ENCODE results near the gene GLI2.

Gene GLI2

DNA sequence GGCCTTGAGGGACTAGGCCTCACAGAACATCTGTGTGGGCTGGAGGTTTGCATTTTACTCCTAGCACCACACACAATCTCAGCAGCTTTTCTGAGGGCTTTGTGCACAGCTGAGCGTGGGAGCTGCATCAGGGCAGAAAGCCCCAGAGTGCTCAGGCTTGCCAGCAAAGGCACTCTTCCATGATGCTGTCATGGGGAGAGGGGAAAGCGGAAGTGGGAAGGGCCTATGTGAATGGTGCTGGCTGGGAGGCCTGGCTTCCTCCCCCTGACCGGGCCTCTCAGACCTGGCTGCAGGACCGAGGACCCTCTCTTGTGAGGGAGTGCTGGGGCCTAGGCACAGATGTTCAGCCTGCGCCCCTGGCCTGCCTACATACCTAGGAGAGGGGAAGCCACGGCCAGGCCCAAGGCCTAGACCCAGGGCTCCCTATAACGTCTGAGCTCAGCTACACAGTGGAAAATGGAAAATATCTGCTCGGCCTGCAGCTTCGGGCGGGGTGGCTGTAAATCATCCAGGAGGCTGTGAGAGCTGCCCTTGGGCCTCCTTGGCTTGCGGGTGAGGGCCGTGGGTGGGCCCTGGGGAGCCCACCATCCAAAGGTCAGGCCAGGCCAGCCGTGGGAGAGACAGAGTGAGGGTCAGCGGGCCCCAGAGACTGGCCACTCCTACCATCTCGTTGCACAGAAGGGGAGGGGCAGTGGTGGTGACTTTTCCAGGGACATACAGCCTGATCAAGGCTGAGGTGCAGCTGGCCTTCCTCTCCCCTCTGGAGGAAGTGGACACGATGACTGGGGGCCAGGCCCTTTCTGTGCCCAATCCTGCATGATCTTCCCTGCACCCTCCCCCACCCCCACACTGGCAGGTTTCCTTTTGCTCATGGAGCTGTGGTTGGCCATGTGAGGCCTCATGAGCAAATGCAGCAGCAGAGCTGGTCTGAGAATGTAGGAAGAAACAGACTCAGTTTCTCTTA, 22.8 kb downstream of the GLI2 start:
- no peak for DNase-seq (ENCODE audit: low read depth in 2 of 2)

DNA sequence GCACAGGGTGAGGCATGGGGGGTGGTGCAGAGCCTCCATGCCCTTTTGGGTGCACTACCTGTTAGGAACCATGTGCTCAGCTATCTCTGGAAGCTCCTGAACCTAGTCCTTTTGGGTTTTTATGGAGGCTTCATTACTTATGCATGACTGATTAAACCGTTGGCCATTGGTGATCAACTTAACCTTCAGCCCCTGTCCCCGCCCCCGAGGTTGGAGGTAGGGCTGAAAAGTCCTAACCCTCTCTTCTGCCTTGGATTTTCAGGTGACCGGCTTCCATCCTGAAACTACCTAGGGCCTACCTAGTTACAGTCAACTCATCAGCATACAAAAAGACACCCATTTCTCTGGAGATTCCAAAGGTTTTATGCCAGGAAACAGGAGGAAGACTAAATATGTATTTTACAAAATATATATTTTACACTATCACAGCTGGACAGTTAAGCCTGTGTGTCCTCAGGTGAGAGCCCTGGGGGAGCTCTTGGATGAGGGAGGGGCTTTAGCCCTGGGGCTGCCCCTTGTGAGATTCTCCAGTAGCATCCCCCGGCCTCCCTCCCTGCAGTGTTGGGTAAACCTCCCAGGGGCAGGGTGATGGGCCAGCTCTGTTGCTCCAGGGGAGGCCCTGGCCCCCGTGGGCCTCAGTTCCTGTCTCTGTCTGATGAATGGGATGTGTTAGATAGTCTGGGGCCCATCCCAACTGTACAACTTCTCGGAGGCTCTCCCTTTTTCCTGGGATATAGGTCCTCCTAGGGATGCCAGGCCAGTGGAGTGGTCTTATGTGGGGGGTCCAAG, 24.1 kb downstream of the GLI2 start:
- no peak for DNase-seq (ENCODE audit: low read depth in 2 of 2)

DNA sequence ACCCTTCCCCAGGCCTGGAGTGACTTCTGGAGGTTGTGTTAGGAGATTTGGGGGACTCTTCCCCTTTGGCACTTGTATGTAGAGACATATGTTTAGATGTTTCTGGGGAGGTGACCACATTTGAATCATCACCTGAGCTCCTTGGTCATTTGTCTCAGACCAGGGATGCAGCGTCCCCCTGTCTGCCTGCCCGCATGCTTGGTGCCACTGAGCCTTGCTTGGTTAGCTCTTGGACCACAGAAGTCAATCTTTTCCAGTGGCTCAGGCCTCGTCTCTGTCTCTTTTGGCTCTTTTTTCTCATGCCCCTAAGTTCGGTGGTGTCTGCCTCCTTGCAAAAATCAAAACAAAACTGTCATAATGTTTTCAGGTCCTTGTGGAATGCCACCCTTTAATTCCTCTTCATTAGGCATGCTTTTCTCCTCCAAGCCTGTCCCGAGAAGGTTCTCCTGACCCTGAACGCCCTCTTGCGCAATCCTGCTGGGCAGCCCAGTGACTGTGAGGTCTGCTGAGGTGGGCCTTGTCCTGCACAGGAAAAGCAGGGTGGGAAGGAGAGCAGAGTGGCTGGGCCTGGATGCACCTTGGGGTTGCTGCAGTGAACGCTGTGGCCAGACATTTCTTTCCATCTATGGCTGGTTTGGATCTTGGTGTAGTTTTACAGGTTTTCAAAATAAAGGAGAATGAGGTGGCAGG, 24.9 kb downstream of the GLI2 start:
- DNase-seq (ENCODE audit: low read depth in 2 of 2): no peak

DNA sequence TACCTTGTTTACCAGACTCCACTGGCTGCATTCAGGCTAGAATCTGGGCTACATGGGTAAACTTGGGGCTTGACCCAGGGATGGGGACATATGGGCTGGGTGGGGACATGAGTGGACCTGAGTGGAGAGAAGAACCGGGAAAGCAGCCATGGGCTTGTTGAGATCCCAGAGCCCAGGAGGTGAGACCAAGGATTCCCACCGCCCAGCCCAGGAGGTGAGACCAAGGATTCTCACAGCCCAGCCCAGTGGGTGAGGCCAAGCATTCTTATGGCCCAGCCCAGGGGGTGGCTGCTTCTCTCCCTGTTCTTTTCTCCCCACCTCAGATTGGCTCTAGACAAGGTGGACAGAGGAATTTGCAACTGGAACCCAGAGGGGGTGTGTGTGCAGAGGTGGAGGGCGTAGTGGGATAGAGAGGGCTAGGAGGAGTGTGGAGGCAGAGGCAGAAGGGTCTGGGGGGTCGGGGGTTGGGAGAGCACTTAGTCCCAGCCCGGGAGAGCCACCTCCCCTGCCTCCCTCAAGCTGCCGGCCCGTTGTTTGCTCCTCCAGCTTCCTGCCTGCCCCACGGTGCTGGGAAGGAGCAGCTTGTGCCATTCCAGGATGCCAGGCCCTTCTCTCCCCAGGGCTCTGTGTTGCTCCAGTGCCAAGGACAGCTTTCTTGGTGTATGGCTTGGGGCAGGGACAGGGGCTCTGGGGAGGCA, 25.6 kb downstream of the GLI2 start:
- no peak for DNase-seq (ENCODE audit: low read depth in 2 of 2)

DNA sequence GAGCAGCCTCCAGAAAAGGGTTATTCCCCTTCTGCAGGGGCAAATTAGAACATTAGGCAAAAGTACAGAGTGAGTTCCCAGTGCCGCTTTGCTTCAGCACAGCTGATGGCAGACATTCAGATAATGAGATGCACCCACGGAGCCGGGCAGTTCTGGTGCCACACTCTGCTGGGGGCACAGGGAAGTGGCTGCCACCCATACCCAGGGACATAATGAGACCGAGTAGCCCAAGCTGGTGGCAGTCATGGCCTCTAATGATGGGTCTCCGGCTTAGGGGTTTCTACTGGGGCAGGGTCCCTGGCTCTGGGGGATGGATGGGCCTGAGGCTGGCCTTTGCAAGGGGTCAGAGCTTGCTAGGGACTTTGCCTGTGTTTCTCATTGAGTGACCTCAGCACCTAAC, 26.2 kb downstream of the GLI2 start:
- DNase-seq (ENCODE audit: low read depth in 2 of 2): no peak

DNA sequence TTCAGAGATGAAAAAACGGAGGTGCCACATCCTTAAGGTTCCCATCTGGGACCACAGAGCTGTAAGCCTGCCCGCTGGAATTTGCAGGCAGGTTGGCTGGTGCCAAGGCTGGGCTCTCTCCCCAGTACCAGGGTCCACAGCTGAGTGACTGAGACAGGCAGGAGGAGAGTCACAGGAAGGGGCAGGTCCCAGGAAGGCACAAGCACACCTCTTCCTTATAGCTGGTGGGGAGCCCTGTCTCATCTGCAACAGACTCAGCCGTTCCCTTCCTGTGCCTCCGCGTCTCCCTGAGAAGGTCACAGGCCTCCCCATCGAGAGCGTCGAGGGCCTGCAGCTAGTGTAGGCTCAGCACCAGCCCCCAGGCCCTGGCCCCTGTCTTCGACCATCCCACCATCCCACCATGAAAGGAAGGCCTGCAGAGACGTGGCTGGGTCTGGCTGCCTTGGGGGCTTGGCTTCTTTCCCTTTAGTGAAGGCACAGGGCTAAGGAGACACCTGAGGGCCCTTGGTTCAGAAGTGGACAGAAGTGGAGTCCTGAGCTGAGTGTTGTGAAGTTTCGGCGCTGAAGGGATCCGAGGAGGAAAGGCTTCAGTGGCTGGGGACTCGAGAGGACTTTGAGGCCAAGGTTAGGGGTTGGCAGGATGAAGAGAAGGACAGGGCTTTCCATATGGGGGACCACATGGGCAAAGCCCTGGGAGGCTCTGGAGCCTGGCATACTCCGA, 26.8 kb downstream of the GLI2 start:
- no peak for DNase-seq (ENCODE audit: low read depth in 2 of 2)

DNA sequence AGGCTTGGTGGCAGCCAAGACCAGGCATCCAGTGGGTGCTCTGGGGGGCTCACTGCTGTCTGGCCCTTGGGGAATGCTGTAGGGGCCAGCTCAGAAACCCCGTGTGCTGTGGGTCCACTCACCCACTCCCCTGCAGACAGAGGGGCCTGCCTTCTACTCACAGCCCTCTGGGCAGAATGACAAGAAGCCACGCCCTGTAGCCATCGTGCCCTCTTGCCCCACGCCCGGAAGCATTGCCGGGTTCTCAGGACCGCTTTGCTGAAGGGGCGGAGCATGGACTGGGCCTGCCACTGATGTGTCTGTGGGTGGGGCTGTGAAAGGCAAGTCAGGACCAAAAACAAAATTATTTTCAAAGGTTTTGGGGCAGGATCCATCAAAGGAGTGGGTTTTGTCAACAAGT, 27.8 kb downstream of the GLI2 start:
- DNase-seq (ENCODE audit: low read depth in 2 of 2): no peak

DNA sequence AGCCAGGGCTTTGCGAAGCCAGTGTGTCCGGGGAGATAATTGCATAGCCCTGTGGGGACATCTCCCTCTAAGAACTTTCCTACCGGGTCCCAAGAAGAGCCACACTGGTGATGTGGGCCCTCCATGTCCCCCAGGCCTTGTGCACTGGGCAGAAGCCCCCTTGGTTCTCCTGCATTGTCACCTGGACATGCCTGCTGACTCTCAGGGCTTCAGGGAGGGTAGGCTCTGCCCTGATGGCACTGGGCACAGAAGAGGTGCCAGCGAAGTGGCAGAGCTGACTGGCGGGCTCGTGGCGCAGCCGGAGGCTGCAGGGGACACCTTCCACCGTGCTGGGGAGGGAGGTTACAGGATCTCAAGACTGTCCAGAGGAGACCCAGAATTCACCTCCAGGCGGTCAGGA, 28.3 kb downstream of the GLI2 start:
- DNase-seq (ENCODE audit: low read depth in 2 of 2): no peak

DNA sequence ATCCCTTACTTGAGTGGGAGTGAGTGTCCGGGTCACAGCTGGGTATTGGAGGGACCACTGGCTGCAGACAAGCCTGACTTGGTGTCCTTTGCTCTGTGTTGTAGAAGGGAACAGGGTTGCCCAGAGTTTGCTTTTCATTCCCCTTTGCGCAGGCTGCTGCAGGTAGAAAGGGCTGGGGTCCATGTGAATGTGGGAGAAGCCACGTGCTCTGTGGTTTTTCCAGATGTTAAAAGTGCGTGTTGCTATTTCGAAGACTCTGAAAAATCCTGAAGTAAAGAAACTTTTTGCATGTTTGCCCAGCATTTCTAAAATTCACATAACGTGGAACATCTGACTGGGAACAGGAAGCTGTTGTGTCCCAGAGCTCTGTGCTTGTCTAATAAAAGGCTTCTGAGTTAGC, 28.8 kb downstream of the GLI2 start:
- DNase-seq (ENCODE audit: low read depth in 2 of 2): no peak

DNA sequence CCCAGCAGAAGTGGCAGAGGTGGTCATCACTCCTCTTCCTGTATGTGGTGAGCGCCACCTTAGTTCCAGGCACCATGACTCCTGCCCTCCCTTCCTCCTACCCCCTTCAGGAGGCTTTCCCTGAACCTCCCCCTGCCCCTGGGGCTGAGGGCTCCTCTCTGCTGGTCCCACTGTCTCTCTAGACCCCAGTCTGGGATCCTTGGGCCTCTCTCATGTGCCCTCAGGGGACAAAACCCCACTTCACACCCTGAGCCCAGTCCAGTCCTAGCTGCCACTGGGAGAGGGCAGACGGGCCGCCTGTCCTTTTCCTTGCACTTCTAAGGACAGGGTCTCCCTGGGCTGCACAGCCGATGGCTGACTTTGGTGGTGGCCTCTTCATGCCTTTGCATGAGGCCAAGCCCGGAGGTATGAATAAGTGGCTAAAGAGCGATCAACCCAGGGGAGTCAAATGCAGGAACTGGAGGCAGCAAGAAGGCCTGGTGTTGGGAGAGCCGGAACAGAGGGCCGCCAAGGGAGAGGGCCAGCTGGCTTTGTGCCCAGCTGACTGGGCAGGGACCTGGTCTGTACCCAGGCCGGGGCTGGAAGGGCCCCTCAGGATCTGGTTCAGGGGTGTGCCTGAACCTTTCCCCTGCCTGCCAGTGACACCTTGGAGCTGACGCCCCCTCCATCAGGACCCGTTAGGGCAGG, 29.5 kb downstream of the GLI2 start:
- no peak for DNase-seq (ENCODE audit: low read depth in 2 of 2)

DNA sequence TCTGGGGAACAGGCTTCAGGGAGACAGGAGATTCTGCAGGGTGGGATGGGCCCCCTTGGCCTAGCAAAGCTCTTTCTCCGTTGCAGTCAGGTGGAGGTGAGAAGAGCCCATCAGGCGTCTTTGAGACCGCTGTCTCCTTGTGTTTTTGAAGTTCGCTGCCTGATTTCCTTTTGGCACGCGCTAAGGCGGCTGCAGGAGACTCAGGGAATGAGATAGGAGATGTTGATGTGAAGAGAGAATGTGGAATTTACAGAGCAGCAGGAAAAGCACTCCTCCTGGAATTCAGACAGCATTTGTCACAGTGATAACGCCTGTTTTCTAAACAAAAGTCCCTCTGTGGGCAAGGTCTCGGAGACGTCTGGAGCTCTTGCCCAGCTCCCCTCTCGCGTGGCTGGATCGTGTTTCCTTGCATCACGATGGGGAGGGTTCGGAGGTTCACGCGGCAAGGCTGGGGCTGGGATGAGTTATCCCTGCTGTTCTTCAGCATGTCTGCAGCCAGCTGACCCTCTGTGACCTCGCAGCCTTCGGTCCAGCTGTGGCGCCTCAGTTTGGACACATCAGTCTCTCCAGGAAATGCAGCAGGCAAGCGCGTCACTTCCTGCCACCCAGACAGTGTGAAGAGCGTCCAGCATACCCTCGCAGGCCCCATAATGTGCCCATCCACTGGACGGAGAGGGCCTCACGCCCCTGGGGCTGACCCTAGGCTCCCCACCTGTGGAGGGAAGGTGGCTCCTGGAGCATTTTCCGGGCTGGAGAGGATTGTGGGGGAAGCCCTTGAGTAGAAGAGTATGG, 30.2 kb downstream of the GLI2 start:
- no peak for DNase-seq (ENCODE audit: low read depth in 2 of 2)

DNA sequence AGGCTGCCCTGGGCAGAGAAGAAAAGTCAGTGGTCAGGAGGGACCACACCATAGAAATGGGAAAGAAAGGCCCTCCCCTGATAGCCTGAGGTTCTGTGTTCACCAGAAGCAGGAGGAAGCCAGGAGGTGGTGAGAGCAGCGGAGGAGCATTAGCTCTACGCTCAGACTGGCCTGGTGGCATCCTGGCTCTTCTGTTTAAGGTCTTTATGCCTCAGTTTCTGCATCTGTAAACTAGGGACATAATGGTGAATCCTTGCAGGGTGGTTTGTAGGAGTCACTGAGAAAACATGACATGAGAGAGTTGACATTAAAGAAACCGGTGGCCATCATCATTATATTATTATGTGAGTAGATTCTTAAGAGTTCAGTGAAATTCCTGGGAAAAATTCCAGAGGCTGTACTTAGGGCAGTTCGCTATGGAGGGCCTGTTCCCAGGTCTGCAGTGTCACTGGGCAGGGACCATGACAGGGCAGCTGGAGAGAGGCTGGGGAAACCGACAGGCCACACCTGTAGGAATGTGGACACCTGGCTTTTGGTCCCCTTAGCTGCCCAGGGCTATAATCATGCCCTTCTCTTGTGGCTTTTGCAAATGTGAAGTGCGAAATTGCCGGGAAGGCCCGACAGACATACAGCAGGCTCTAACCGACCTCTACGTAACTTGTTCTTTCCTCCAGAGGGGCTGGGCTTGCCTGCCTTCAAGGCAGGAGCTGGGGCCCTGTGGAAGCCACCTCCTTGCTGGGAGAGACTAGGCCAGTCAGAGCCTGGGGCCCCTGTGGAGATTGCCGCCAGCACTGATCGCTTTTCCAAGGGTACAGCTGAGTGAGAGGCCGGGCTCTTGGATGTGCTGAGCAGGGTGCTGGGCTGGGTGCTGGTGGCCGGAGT, 31.0 kb downstream of the GLI2 start:
- DNase-seq (ENCODE audit: low read depth in 2 of 2): no peak

DNA sequence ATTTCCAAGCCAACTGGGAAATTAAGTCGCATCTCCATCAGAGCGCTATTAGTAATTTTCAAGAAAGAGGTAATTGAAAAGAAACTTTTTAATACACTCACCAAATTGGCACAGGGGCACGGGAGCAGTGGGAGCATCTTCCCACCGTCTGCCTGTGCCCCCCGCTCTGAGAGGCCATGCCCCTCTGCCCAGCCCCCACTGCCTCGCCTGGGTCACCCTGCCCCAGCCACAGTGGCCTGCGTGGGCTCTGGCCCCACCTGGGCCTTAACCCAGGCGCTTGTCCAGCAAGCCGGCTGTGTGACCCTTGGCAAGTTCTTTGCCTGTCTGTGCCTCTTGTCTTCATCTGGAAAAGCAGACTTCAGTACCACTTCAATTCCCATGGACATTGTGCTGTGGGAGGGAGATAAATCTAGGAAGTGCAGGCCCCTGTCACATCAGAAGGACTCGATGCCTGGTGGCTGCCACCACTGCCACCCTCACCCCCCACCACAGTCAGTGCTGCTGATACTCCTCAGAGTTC, 31.9 kb downstream of the GLI2 start:
- DNase-seq (ENCODE audit: low read depth in 2 of 2): no peak

DNA sequence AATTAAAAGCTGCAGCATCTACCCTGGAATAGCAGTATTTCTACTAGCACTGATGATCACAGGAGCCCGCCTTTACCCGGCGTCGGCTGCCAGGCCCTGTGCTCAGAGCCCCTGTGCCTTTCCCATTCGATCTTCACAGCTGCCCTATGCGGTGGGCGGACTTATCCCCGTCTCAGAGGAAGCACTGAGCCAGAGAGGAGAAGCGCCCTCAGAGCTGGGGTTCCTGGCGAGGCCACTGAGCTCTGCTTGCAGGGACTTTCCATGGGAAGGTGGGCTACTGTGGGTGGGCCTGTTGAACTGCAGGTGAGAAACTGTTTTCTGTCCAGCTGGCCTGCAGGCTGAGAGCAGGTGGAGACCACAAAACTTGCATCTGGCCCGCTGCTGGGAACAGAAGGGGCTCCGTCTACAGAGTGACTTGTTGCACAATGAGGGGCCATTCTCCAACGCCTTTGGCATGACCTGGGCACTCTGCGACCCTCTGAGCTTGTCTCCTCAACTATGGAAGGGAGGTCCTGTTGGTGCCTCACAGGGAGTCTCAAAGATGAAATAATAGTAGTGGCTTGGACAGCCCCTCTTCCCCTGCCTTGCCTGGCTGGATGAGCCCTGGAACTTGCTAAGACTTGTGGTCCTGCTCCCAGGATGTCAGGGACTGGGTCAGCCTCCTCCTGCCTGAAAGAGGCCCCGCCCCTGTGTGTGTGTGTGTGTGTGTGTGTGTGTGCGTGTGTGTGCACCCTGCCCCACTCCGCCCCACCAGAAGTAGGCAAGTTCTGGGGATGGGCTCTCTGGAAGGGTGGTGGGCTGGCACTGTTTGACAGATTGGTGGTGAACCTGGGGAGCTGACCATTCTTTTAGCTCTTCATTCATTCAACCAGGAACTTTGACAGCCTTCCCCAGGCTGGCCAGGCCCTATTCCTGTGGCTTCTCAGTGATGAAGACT, 32.7 kb downstream of the GLI2 start:
- no peak for DNase-seq (ENCODE audit: low read depth in 2 of 2)

DNA sequence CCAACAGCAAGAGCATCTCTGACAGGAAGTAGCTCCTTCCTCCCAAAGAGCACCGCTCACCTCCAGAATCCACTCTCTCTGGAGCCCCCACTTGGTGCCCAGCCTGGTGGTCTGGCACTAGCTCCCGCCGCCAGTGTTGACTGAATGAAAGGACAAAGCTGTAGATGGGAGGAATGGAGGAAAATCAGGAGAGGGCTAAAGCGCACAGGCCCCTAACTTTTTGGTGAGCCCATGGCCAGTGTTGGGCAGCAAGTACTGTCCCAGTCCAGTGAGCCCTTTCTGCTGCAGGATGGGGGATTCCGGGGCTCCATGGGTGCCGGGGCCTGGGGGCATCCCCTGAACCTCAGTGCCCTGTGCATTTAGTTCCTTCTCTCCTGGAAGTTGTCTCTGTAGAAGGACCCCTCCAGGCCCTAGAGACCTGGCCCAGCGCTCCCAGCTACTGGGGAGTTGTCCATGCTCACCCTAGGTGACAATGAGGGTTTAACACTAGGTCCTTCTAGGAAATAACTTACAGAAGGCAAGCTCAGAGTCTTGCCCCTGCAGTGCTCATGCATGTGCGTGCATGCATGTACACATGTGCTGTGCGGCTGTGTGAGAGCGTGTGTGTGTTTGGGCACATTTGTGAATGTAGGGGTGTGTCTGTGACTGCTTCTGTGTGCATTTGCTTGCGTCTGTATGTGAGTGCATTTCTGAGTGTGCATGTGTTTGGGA, 33.6 kb downstream of the GLI2 start:
- DNase-seq (ENCODE audit: low read depth in 2 of 2): no peak

DNA sequence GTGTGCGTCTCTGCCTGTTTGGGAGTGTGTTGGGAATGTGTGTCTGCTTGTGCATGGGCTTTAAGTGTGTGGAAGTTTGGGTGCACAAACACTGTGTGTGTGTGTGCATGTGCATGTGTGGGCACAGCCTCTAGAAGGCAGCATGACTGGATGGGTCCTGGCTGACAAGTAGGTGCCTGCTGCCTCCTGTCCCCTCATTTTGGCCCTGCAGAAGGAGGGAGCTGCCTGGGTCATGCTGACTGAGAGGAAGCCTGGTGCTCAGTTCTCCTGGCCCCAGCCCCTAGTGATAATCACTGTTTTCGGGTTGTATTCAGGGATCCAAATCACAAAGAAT, 34.1 kb downstream of the GLI2 start:
- DNase-seq (ENCODE audit: low read depth in 2 of 2): no peak

DNA sequence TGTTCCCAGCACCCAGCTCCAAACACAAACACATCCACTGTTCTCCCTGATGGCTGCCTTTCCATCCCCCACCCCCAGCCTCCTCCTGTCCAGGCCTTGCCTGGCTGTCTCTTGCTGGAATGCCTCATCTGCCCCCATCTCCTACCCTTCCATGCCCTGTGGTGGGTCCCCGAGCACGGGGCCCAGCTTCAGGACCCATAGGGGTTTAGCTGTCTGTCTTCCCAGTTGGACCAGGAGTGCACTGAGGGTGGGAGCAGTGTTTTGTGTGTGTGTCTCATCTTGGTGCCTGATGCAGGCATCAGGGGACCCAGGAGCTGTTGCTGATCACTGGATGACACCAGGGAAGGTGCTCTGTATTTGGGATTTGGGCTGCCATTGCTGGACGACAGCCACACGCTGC, 34.5 kb downstream of the GLI2 start:
- DNase-seq (ENCODE audit: low read depth in 2 of 2): no peak

All from stimulated activated CD4-positive, alpha-beta T cell treated with anti-CD3 and anti-CD28 coated beads, Interleukin-4, amount 100 ng/mL, for 48 hours (primary cell).